Hematopoietic multipotent progenitor cell (in vitro differentiated cells): ENCODE measurements around the gene REM2. TPM values are rescaled to one million over a fixed set of nuclear protein-coding genes. Genes with fewer than 3 reads are reported as not detected.
A peak's percentile ranks its signal among the peaks of the same experiment; 100 is the strongest.

Source experiments
- DNase-seq, 3 donors: peaks; one replicate each; pipeline ENCODE4 v3.0.0-alpha.2; 2011 to 2015; ENCODE audit warnings: low read depth in 2 of 3, low spot score in 2 of 3
- small RNA-seq: library from RNA; depleted of rRNA; stranded (forward); fragments of <200 nt; gene quantifications from one replicate; pipeline ENCODE3, GENCODE V24; 2012
- total RNA-seq: library from RNA; depleted of rRNA; stranded (reverse); fragments of >200 nt; gene quantifications from one replicate; pipeline ENCODE4 v1.2.3, GENCODE V29; 2012

REM2 gene
- total RNA-seq, 1 donor = under 0.01 TPM

DNA sequence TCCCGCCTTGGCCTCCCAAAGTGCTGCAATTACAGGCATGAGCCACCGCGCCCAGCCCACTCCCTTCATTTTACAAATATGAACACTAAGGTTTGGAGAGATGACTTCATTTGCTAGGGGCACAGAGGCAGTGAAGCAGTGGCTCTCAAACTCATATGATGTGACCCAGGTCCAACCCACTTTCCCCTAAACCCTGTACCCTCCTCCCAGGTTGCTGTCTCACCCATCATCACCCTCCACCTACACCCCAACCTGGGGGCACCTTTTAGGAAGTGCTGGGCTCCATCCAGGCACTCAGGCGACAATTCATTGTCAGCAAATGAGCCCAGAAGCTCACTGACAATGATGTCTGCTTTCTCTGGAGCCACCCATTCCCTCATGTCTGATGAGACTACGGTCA lies 40.7 kb downstream of the REM2 start:
- no peak for DNase-seq

GRCh38 chr14:22925513-22925912 lies 42.5 kb downstream of the REM2 start:
- DNase-seq = no peak

GRCh38 chr14:22926316-22926715 lies 43.3 kb downstream of the REM2 start:
- no peak for DNase-seq

GRCh38 chr14:22928237-22929103 lies 45.4 kb downstream of the REM2 start:
- DNase-seq = no peak

DNA sequence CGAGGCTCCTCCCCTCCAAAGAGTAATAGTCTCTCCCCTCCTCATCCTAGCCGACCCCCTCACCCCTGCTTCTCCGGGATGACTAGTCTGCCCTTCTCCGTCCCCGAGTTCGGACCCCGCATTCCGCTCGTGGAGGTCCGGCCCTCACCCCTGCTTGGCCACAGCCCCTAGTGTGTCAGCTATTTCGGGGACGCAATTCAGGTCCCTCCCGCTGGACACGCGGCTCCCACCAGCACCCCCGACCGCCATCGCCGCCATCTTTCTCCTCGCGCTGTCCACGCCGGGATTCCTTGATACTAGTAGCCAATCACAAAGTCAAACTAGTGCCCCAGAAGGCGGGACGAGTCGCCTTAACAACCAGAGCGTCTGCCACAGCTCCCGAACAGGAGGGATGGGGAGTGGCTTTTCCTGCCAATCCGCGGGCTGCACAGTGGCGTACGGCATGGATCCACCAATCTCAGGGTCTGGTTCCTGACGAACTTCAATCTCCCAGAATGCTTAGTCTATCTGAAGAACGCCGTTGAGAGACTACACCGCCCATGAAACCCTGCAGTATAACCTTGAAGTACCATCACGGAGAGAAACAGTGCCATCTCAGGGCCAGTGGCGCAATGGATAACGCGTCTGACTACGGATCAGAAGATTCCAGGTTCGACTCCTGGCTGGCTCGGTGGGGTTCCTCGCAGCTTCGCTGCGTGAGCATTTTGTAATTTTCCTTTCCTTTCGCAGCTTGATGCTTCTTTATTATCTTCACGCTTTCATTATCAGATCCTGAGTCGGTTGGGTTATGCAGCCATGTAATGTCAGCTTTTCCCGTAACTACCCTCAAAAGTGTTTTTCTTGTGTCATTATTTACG lies 46.3 kb downstream of the REM2 start, which contains the start of gene PRMT5:
Gene PRMT5, minus strand, starts transcription at position 273 of the 857 bp plus-strand sequence. Its CDS starts 15 bp downstream, at position 258.
- DNase-seq = peak; percentile 99 to 100 (median 99)

- no peak for DNase-seq
Observed at GRCh38 chr14:22929961-22930364, 46.9 kb downstream of the REM2 start.

DNA sequence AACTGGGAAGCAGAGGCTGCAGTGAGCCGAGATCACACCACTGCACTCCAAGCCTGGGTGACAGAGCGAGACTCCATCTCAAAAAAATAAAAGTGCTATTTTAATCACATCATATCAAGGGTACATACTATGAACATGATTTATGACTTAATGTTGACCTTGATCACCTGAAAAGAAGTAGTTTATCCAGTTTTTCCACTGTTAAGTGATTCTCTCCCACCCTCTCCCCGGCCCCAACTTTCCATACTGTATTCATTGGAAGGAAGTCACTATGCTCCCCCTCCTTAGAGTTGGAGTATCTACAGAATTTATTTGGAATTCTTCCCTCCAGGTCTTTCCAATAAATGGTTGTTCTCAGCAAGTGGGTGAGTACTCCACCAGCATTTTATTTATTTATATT lies 49.1 kb downstream of the REM2 start:
- DNase-seq = no peak

GRCh38 chr14:22935156-22935555 lies 52.1 kb downstream of the REM2 start:
- no peak for DNase-seq

Small RNA genes within 50 kb of the gene (small RNA-seq; reads per million reads assigned to genes)
- gene RF00019 = not detected

Other genes starting within 250 kb of the REM2 start
- under 0.01 TPM for gene OR6J1, start 238.9 kb upstream of the REM2 start, total RNA-seq
- 138 TPM for gene OXA1L, start 116.5 kb upstream of the REM2 start, total RNA-seq
- gene SLC7A7, start 67.8 kb upstream of the REM2 start, total RNA-seq = 1.9 TPM
- 16.2 TPM for gene MRPL52, start 53.3 kb upstream of the REM2 start, total RNA-seq
- 1.6 TPM for gene MMP14, start 46.6 kb upstream of the REM2 start, total RNA-seq
- gene LRP10, start 11.5 kb upstream of the REM2 start, total RNA-seq = 47.9 TPM
- 84.6 TPM for gene RBM23, start 35.9 kb downstream of the REM2 start, total RNA-seq
- gene PRMT5, start 46.2 kb downstream of the REM2 start, total RNA-seq = 75.9 TPM
- gene HAUS4, start 73.9 kb downstream of the REM2 start, total RNA-seq = 73.8 TPM
- 1.9 TPM for gene AJUBA, start 99.3 kb downstream of the REM2 start, total RNA-seq
- 29.9 TPM for gene C14orf93, start 126.9 kb downstream of the REM2 start, total RNA-seq
- 100 TPM for gene PSMB5, start 151.7 kb downstream of the REM2 start, total RNA-seq
- not detected for gene PSMB11, start 159.0 kb downstream of the REM2 start, total RNA-seq
- gene CDH24, start 174.3 kb downstream of the REM2 start, total RNA-seq = 1.6 TPM
- gene ACIN1, start 211.9 kb downstream of the REM2 start, total RNA-seq = 77.3 TPM
- 35.0 TPM for gene C14orf119, start 212.3 kb downstream of the REM2 start, total RNA-seq
- not detected for gene CIROP, start 221.8 kb downstream of the REM2 start, total RNA-seq
- 0.81 TPM for gene CEBPE, start 236.0 kb downstream of the REM2 start, total RNA-seq